TTC549 (cell line): ENCODE results near the gene FEZ2.

Experiments used
- FAIRE-seq: peaks from 2 replicates; lab custom pipeline; 2012; peaks lifted over from hg19 to GRCh38; lab: Jason Lieb, UNC

FEZ2 gene

GRCh38 chr2:36528766-36529392, 69.1 kb downstream of the FEZ2 start:
- FAIRE-seq = no peak

- no peak for FAIRE-seq
These were observed 69.7 kb downstream of the FEZ2 start for GRCh38 chr2:36528274-36528673.

GRCh38 chr2:36526226-36526625, 71.7 kb downstream of the FEZ2 start:
- FAIRE-seq = no peak

GRCh38 chr2:36525245-36525644, 72.7 kb downstream of the FEZ2 start:
- no peak for FAIRE-seq

GRCh38 chr2:36523153-36523552, 74.8 kb downstream of the FEZ2 start:
- no peak for FAIRE-seq

GRCh38 chr2:36520431-36520830, 77.5 kb downstream of the FEZ2 start:
- FAIRE-seq = no peak

- no peak for FAIRE-seq
These were observed 81.7 kb downstream of the FEZ2 start for GRCh38 chr2:36516136-36516870.

GRCh38 chr2:36515538-36515937, 82.4 kb downstream of the FEZ2 start:
- FAIRE-seq = no peak

GRCh38 chr2:36513661-36514060, 84.3 kb downstream of the FEZ2 start:
- FAIRE-seq = no peak

GRCh38 chr2:36512705-36513104, 85.3 kb downstream of the FEZ2 start:
- no peak for FAIRE-seq

- FAIRE-seq = no peak
These were observed 85.9 kb downstream of the FEZ2 start for GRCh38 chr2:36511858-36512603.

GRCh38 chr2:36509075-36509474, 88.9 kb downstream of the FEZ2 start:
- FAIRE-seq = no peak

- peak; percentile 87 for FAIRE-seq
These were observed 90.6 kb downstream of the FEZ2 start for GRCh38 chr2:36507408-36507812.
